K562 (cell line): ENCODE results near the gene C1QTNF12.

Experiments used
- POLR2A ChIP-seq: fragments of 450-650 bp; conservative IDR thresholded peaks from 2 replicates; pipeline ENCODE4 v1.6.1; 2016
- TF ChIP-seq, protein P1 (sequence below), 3 experiments: IDR thresholded peaks in 2 of 3; conservative IDR thresholded peaks in 1 of 3; 2 replicates each; pipeline ENCODE4 v1.5.1; 2011 to 2012; ENCODE audit warnings: low read length in 3 of 3, mild to moderate bottlenecking in 3 of 3, control low read depth in 2 of 3, improper control_type of control experiment in 1 of 3, inconsistent platforms in 1 of 3, low read depth in 1 of 3, mixed read lengths in 1 of 3, moderate library complexity in 1 of 3; ENCODE audit not compliant: insufficient read depth in 2 of 3

DNA sequence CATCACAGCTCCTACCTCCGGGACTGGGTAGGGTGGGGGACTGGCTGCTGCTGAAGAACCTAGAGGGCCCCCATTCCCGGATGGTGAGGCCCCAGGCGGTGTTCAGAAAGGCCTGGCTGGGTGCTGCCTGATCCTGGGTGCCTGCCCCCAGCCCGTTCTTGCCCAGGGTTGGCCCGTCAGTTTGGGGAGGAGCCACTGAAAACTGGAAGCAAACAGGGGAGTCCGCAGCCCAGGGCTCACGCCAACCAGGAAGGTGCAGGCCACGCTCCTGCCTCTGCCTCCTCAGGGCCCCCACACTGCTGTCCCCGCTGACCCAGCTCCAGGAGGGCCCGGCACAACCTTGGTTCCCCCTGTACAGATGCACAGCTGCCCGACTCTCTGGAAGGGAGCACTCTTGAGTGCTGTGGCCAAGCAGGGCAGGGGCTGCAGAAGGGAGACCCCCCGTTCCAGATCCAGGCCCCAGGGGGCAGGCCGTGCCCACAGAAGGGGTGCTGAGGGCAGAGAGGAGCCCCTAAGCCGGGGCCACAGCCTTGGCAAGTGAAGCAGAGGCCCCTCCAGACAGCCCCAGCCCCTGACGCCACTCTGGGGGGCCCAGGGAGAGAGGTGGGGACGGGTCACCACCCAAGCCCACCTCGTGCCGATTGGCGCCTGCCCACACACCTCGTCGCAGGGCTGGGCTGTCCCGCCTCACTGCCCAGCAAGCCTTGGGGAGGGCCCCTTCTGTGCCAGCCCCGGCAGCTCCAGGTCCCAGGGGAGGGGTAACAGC lies 5.5 kb downstream of the C1QTNF12 start:
- TF ChIP-seq POLR2A: no peak
- TF ChIP-seq, protein P1, sequence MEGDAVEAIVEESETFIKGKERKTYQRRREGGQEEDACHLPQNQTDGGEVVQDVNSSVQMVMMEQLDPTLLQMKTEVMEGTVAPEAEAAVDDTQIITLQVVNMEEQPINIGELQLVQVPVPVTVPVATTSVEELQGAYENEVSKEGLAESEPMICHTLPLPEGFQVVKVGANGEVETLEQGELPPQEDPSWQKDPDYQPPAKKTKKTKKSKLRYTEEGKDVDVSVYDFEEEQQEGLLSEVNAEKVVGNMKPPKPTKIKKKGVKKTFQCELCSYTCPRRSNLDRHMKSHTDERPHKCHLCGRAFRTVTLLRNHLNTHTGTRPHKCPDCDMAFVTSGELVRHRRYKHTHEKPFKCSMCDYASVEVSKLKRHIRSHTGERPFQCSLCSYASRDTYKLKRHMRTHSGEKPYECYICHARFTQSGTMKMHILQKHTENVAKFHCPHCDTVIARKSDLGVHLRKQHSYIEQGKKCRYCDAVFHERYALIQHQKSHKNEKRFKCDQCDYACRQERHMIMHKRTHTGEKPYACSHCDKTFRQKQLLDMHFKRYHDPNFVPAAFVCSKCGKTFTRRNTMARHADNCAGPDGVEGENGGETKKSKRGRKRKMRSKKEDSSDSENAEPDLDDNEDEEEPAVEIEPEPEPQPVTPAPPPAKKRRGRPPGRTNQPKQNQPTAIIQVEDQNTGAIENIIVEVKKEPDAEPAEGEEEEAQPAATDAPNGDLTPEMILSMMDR (IDR thresholded peaks at IDR 0.05 in 2 of 3, conservative IDR thresholded peaks at IDR 0.05 in 1 of 3; ENCODE audit: insufficient read depth in 2 of 3, low read depth in 1 of 3, low read length in 3 of 3): no peak
